Adipocyte (in vitro differentiated cells): ENCODE results near the gene ASB4.

Experiments used
- DNase-seq: peaks from one replicate; pipeline ENCODE4 v3.0.0-alpha.2; 2015; ENCODE audit warnings: low read depth
- H3K27me3 ChIP-seq: replicated peaks from 2 replicates; pipeline ENCODE4 v1.7.0; 2013; ENCODE audit warnings: mild to moderate bottlenecking, low read length, moderate library complexity; ENCODE audit not compliant: control insufficient read depth, insufficient read depth
- H3K36me3 ChIP-seq: 2 replicates; pipeline ENCODE4 v1.7.0; 2013; ENCODE audit warnings: low read length, mild to moderate bottlenecking, moderate library complexity; ENCODE audit not compliant: control insufficient read depth, insufficient read depth, severe bottlenecking
- H3K4me1 ChIP-seq: 2 replicates; pipeline ENCODE4 v1.7.0; 2013; ENCODE audit warnings: mild to moderate bottlenecking, low read length, moderate library complexity; ENCODE audit not compliant: control insufficient read depth, insufficient read depth
- H3K4me3 ChIP-seq: 2 replicates; pipeline ENCODE4 v1.7.0; 2013; ENCODE audit warnings: mild to moderate bottlenecking, low read length, moderate library complexity
- H3K9ac ChIP-seq: 2 replicates; pipeline ENCODE4 v1.7.0; 2013; ENCODE audit warnings: mild to moderate bottlenecking, low read length, moderate library complexity
- H3K9me3 ChIP-seq: 2 replicates; pipeline ENCODE4 v1.7.0; 2013; ENCODE audit warnings: mild to moderate bottlenecking, low read length, moderate library complexity; ENCODE audit not compliant: control insufficient read depth

ASB4 gene

GRCh38 chr7:95481271-95482165 is 4.2 kb upstream of the ASB4 start:
- Histone ChIP-seq H3K36me3 (no peaks in the 10 kb centered on the region), H3K4me3 (no peak overlapping the region), H3K9me3 (no peaks in the 10 kb centered on the region), H3K27me3 (no peaks in the 10 kb centered on the region), H3K9ac (no peak overlapping the region), H3K4me1 (no peaks in the 10 kb centered on the region)
- DNase-seq = no peak

DNA sequence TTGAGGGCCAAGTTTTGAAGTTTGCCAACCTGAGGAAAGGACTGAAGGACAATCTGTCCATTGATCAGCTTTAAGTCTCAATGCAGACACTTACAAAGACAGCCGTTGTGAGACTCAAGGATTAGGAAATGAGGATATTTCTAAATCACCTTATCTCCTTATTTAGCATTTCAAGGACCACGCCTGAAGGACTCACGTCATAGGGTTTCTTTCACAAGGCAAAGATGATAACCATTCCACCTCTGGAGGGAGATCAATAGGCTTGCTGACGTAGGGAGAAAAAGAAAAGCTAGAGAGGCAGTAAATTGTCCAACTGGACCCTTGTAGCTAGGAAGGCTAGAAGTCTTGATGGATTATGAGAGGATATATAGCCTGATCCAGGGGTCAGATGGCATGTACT is 3.3 kb upstream of the ASB4 start:
- no peak overlapping the region for H3K9ac ChIP-seq
- no peak overlapping the region for H3K4me3 ChIP-seq
- no peak for DNase-seq
- H3K36me3 ChIP-seq = no peaks in the 10 kb centered on the region
- H3K9me3 ChIP-seq = no peaks in the 10 kb centered on the region
- H3K27me3 ChIP-seq = no peaks in the 10 kb centered on the region
- H3K4me1 ChIP-seq = no peaks in the 10 kb centered on the region

DNA sequence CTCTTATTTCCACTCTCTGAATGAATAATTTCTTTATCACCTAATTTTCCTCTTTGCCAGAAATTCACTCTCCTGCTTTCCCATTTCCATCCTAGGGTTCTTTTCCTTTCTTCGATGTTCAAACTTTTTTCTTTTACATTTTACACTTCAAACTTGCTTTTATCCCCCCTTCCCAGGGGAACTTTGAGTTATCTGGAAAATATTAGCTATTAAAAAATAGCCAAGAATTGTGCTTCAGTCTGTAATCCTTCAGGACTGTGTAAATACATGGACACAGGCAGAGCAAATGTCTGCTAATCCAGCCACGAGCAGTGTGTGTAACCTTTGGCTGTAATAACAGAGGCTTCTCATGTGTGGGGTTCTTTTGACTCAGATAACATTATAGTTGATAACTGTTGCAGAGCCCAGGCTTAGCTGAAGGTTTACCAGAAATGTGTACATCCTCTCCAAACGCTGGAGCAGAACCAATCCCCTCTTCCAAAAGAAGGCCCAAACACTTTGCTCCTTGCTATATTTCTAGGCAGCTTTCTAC is 4.6 kb downstream of the ASB4 start:
- no peak overlapping the region for H3K9ac ChIP-seq
- H3K36me3 ChIP-seq = no peaks in the 10 kb centered on the region
- H3K9me3 ChIP-seq = no peaks in the 10 kb centered on the region
- H3K4me3 ChIP-seq = no peak overlapping the region
- H3K27me3 ChIP-seq = no peaks in the 10 kb centered on the region
- H3K4me1 ChIP-seq = no peaks in the 10 kb centered on the region
- DNase-seq = no peak

DNA sequence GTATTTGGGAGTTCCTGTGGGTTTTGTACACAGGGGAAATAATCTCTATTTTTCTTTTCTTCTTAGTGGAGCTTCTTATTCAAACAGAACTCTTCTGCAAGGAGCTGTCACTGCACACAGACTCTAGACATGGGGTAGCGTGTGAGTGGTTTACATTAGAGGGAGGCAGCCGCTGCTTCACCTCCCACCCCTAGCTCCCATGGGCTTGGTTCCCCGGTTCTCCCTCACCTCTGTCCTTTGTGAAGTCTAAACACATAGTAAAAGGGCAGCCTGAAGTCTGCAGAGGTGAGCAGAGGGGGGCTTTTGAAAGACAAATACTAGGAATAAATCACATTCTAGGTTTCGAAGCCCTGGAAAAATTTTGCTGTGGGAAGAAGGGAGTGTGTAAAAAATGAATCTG is 5.5 kb downstream of the ASB4 start:
- H3K4me3 ChIP-seq = no peak overlapping the region
- no peaks in the 10 kb centered on the region for H3K27me3 ChIP-seq
- DNase-seq = no peak
- no peaks in the 10 kb centered on the region for H3K36me3 ChIP-seq
- H3K9ac ChIP-seq = no peak overlapping the region
- no peaks in the 10 kb centered on the region for H3K4me1 ChIP-seq
- H3K9me3 ChIP-seq = no peaks in the 10 kb centered on the region

DNA sequence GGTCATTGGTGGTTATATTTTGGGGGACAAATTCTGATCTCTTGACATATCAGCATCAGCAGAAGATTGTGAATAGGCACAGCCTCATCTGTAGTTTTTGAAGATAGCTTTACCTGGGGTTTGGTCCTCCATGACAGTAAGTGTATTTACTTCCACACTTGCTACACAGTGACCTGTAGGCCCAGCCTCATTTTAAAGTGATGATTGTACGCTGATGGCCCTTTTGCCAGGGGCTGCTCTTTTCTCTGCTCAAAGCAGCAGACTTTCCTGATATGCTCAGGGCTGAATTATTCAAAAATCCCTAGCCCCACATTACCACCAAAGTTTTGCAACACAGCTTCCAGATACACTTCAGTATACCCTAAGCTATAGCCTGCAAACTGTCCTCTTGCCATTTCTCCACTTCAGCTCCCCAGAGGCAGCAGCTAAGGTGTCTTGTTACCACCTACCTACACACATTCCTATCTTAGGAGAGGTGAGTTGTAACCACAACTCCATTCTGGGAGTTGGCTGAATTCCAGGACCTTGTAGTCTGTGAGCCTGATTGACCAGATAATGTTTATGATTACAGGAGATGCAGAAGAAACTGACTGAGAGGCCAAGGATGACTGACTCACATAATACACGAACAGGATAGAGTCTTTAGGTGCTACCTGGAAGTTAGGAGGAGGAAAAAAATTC is 6.0 kb downstream of the ASB4 start:
- H3K9me3 ChIP-seq = no peaks in the 10 kb centered on the region
- no peaks in the 10 kb centered on the region for H3K4me1 ChIP-seq
- no peak overlapping the region for H3K9ac ChIP-seq
- no peaks in the 10 kb centered on the region for H3K27me3 ChIP-seq
- DNase-seq = no peak
- no peaks in the 10 kb centered on the region for H3K36me3 ChIP-seq
- H3K4me3 ChIP-seq = no peak overlapping the region

GRCh38 chr7:95493247-95493646 is 7.5 kb downstream of the ASB4 start:
- Histone ChIP-seq H3K27me3 (no peaks in the 10 kb centered on the region), H3K36me3 (no peaks in the 10 kb centered on the region), H3K9ac (no peak overlapping the region), H3K4me1 (no peaks in the 10 kb centered on the region), H3K9me3 (no peaks in the 10 kb centered on the region), H3K4me3 (no peak overlapping the region)
- no peak for DNase-seq

- Histone ChIP-seq H3K4me1 (no peaks in the 10 kb centered on the region), H3K36me3 (no peaks in the 10 kb centered on the region), H3K4me3 (no peak overlapping the region), H3K9ac (no peak overlapping the region), H3K9me3 (no peaks in the 10 kb centered on the region), H3K27me3 (no peaks in the 10 kb centered on the region)
- no peak for DNase-seq
Observed at GRCh38 chr7:95493844-95494243, 8.1 kb downstream of the ASB4 start.

- Histone ChIP-seq H3K4me3 (no peak overlapping the region), H3K27me3 (no peaks in the 10 kb centered on the region), H3K36me3 (no peaks in the 10 kb centered on the region), H3K4me1 (no peaks in the 10 kb centered on the region), H3K9ac (no peak overlapping the region), H3K9me3 (no peaks in the 10 kb centered on the region)
- no peak for DNase-seq
Observed at GRCh38 chr7:95501261-95501832, 15.6 kb downstream of the ASB4 start.

DNA sequence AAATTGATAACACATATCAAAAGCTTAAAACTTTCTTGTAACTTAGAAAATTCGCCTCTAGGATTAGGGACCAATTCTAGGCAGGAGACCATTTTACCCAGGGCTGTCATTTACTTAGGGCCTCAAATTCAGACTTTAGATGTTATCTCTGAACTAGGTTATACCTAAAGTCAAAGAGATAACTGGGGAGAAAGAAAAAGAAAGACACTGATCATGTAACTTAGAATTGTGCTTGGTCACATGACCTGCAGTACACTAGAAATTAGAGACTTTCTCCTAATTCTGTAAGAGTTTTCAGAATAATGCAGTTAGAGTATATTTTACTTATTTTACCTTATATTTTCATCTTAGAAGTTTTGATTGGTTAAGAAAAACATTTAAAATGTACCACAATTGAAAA is 16.7 kb downstream of the ASB4 start:
- Histone ChIP-seq H3K4me3 (no peak overlapping the region), H3K27me3 (no peaks in the 10 kb centered on the region), H3K4me1 (no peaks in the 10 kb centered on the region), H3K9ac (no peak overlapping the region), H3K9me3 (no peaks in the 10 kb centered on the region), H3K36me3 (no peaks in the 10 kb centered on the region)
- DNase-seq = no peak

- Histone ChIP-seq H3K27me3 (no peaks in the 10 kb centered on the region), H3K9ac (no peak overlapping the region), H3K9me3 (no peaks in the 10 kb centered on the region), H3K36me3 (no peaks in the 10 kb centered on the region), H3K4me1 (no peaks in the 10 kb centered on the region), H3K4me3 (no peak overlapping the region)
- DNase-seq = no peak
Observed at GRCh38 chr7:95503271-95504131, 17.8 kb downstream of the ASB4 start.
